Measurements from ENCODE around the gene EXOC7. TPM values are rescaled to one million over a fixed set of nuclear protein-coding genes. Genes with fewer than 3 reads are reported as not detected.
A peak's percentile ranks its signal among the peaks of the same experiment; 100 is the strongest.
"Not testable (repeated sequence)": the region's sequence is repeated elsewhere in the genome, so short reads cannot be mapped to it uniquely, and the experiment has no call there.

EXOC7 gene
- total RNA-seq, 2 experiments from 2014 or later, result 63.3 to 66.0 TPM

DNA sequence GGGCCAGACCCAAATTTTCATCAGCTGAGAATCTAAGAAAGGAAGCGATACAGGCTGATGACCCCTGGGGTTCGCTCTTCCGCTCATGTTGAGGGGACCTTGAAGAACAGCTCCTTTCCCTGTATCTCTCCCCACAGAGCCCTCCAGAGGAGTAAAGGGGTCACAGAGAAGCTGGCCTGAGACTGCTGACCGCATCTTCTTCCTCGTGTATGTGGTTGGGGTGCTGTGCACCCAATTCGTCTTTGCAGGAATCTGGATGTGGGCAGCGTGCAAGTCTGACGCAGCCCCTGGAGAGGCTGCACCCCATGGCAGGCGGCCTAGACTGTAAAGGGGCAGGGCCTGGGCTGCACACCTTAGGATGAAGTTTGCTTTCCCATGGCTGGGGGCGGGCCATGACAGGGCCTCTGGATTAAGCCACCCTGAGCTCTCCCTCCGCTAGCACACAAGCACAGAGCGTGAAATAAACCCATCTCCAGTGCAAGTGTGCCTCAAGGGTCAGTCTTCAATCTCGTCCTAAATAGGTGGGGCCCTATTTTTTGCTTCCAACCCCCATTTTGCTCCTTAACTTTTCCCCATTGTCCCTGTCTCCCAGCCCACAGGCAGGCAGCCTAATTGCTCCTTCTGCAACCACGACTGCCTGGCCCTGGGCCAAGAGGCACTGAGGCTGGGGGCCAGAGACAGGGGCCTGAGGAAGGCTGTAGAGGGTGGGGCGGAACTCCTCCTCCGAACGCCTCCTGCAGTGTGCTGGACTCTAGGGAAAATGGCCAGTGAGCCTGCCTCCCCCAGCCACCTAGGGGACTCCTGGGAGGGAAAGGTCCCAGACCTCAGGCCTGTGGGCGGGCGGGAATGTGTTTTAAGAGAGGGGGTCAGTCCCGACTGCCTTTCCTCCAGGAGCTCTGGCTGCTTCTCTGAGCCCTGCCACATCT lies 21.0 kb downstream of the EXOC7 start:
- DNase-seq, result no peak
- Mint-ChIP-seq H3K9me3 (no peaks in the 10 kb centered on the region), H3K36me3 (peaks cover 4% of the 10 kb centered on the region), H3K27ac (no peak overlapping the region), H3K4me3 (no peak overlapping the region), H3K4me1 (ENCODE audit: low read depth) (peaks cover 16% of the 10 kb centered on the region), H3K27me3 (peaks cover 9% of the 10 kb centered on the region)
- ChIA-PET CTCF (interaction anchor here (1.2 kb wide), 1 partner anchor 68 kb away, joined by 3 read pairs; no protein-coding TSS in a partner anchor), POLR2A (interaction anchor here (0.6 kb wide), 1 partner anchor 224 kb away, joined by 3 read pairs; no protein-coding TSS in a partner anchor)
- intact Hi-C loops (cut with micrococcal nuclease), result no loop called here

DNA sequence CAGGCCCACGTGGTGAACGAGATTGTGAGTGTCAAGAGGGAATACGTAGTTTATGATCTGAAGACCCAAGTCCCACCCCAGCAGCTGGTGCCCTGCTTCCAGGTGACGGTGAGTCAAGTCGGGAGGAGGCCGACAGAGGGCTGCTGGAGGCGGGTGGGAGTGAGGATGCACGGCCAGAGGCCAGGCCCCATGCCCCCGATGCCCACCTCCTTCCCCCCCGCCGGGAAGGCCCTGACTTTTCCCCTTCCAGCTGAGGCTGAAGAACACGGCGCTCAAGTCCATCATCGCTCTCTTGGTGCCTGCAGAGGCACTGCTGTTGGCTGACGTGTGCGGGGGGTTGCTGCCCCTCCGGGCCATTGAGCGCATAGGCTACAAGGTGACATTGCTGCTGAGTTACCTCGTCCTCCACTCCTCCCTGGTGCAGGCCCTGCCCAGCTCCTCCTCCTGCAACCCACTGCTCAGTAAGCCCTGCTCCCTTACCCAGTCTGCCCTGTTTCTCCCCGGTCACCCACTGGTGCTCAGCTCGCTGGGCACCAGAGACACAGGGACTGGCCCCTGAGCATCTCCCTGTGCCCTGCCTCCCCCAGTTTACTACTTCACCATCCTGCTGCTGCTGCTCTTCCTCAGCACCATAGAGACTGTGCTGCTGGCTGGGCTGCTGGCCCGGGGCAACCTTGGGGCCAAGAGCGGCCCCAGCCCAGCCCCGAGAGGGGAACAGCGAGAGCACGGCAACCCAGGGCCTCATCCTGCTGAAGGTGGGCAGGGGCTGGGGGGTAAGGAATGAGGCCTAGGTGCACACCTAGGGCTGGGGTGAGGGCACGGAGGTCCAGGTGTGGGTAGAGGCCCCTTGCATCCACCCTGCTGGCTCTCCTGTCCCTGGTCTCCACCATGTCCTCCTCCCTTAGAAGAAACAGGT lies 22.0 kb downstream of the EXOC7 start:
- no peak overlapping the region for H3K27ac Mint-ChIP-seq
- POLR2A ChIA-PET, result no interaction called here
- peaks cover 18% of the 10 kb centered on the region for H3K27me3 Mint-ChIP-seq
- H3K4me3 Mint-ChIP-seq, result no peak overlapping the region
- intact Hi-C loops (cut with micrococcal nuclease), result no loop called here
- DNase-seq, result no peak
- CTCF ChIA-PET, result interaction anchor here (0.7 to 1.2 kb wide), 3 partner anchors 11 to 198 kb away, joined by 3 to 4 read pairs (median 3); no protein-coding TSS in a partner anchor
- no peaks in the 10 kb centered on the region for H3K9me3 Mint-ChIP-seq
- H3K4me1 Mint-ChIP-seq (ENCODE audit: low read depth), result peaks cover 20% of the 10 kb centered on the region
- peaks cover 4% of the 10 kb centered on the region for H3K36me3 Mint-ChIP-seq

DNA sequence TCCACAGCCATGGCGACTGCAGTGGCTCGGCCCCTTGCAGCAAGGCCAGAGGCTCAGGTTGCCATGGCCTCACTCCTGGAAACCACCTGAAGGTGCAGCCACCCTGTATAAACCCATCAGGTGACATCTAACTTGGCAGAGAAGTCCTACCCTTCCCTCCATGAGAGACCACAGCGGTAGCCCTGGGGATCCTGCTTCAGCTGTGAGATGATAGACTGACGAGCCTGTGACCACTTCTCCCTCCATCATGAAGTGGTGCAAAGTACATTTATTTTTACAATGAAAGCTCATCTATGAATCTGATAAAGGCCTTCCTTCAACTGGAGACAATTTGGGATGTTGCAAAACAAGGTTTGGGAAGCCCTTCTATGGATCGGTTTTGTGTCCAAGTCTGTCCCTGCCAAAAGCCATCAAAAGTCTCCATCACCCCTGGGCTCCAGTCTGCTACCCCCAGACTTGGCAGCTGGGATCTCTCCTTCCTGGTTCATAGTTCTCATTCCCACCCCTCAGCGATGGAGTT lies 22.8 kb downstream of the EXOC7 start:
- CTCF ChIA-PET, result interaction anchor here (0.7 to 2.1 kb wide), 6 partner anchors 10 to 199 kb away, joined by 3 to 9 read pairs (median 3); no protein-coding TSS in a partner anchor
- POLR2A ChIA-PET, result no interaction called here
- H3K27ac Mint-ChIP-seq, result no peak overlapping the region
- H3K27me3 Mint-ChIP-seq, result peaks cover 25% of the 10 kb centered on the region
- peaks cover 26% of the 10 kb centered on the region for H3K4me1 Mint-ChIP-seq (ENCODE audit: low read depth)
- no peak overlapping the region for H3K4me3 Mint-ChIP-seq
- no peak for DNase-seq
- intact Hi-C loops (cut with micrococcal nuclease), result no loop called here
- peaks cover 4% of the 10 kb centered on the region for H3K36me3 Mint-ChIP-seq
- H3K9me3 Mint-ChIP-seq, result no peaks in the 10 kb centered on the region

DNA sequence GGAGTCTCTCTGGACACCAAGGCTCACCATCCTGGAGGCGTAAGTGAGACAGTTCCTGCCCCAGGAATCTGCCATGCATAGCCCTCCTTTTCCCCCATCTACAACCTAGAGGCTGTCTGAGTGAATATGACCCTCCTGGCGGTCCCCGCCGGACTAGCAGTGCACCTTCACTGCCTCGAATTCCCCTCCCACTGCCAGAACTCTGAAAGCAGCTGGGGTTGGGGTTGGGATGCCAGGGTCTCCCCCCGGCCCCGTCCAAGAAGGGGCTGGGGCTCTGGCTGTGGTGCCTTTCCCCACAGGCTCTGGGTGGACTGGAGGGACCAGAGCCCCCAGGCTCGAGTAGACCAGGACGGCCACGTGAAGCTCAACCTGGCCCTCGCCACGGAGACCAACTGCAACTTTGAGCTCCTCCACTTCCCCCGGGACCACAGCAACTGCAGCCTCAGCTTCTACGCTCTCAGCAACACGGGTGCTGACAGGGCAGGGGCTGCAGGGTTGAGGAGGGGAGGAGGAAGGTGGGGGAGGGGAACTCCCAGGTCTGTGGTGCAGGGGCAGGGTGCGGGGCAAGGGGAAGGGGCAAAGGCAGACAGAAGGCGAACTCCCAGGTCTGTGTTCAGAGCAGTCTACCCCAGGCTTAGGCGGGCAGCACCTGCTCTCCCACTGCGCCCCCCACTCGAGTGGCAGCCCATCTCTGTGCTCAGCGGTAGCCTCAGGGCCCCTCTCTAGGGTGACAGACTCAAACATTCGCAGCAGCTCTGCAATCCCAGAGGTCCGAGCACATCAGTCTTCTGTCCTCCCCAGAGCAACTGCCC lies 23.4 kb downstream of the EXOC7 start:
- ChIA-PET POLR2A (interaction anchor here (0.7 to 0.9 kb wide), 2 partner anchors 27 to 1081 kb away, joined by 3 read pairs; no protein-coding TSS in a partner anchor), CTCF (interaction anchor here (0.6 to 2.1 kb wide), 5 partner anchors 23 to 200 kb away, joined by 3 to 9 read pairs (median 4); no protein-coding TSS in a partner anchor)
- no peak for DNase-seq
- Mint-ChIP-seq H3K4me1 (ENCODE audit: low read depth) (peaks cover 32% of the 10 kb centered on the region), H3K9me3 (no peaks in the 10 kb centered on the region), H3K27me3 (peaks cover 31% of the 10 kb centered on the region), H3K4me3 (no peak overlapping the region), H3K36me3 (peaks cover 5% of the 10 kb centered on the region), H3K27ac (no peak overlapping the region)
- intact Hi-C loops (cut with micrococcal nuclease), result loop anchor here (10.0 kb wide), 1 partner anchor 295 kb away; the partner anchor contains the start of gene UNK

DNA sequence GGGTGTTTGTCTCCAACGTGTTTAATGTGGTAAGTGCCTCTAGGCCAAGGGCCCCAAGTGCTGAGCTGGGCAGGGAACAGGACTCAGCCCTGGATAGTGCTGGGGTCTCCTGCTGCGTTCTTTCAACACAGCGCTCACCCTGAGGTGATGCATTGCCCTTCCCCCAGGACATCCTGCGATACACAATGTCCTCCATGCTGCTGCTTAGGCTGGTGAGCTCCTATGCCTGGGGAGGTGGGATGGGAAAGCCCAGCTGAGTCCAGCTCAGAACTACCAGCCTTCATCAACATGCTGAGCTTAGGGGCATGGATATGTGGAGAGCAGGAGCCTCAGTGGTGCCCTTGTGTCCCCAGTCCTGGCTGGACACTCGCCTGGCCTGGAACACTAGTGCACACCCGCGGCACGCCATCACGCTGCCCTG lies 24.0 kb downstream of the EXOC7 start:
- intact Hi-C loops (cut with micrococcal nuclease), result loop anchor here (10.0 kb wide), 1 partner anchor 295 kb away; the partner anchor contains the start of gene UNK
- Mint-ChIP-seq H3K4me3 (no peak overlapping the region), H3K4me1 (ENCODE audit: low read depth) (peaks cover 36% of the 10 kb centered on the region), H3K36me3 (peaks cover 6% of the 10 kb centered on the region), H3K9me3 (no peaks in the 10 kb centered on the region), H3K27me3 (peaks cover 35% of the 10 kb centered on the region), H3K27ac (no peak overlapping the region)
- CTCF ChIA-PET, result interaction anchor here (1.2 to 2.1 kb wide), 3 partner anchors 16 to 80 kb away, joined by 3 to 9 read pairs (median 7); no protein-coding TSS in a partner anchor
- POLR2A ChIA-PET, result interaction anchor here (0.7 to 0.9 kb wide), 2 partner anchors 26 to 1081 kb away, joined by 3 read pairs; no protein-coding TSS in a partner anchor
- no peak for DNase-seq

DNA sequence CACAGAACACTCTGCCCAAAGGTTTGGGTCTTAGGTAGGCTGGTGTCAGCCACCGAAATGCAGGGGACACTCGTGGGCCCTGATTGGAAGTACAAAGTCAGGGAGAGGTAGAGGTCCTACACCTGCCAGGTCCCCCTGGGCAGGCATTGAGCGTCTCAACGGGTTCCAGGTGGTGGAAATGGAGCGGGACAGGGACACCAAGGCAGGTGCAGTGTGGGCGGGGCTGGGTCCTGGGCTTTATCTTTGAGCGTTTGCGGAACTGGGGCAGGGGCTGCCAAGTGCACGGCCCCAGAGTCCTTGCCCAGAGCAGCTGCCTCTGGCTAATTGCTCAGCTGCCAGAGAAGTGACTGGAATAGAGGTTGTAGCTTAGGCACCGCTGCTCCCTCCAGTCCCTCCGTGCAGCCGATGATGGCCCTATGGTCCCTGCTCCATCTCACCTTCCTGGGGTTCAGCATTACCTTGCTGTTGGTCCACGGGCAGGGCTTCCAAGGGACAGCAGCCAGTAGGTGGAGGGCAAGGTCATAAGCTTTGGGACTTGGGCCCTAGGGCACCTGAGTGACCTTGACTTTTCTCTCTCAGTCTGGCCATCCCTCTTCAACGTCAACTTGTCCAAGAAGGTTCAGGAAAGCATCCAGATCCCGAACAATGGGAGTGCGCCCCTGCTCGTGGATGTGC lies 24.6 kb downstream of the EXOC7 start, which contains the start of gene ZACN:
Gene ZACN (plus strand): TSS at position 323 of the 675 bp plus-strand sequence. CDS start 83 bp downstream, at position 406.
- ChIA-PET CTCF (interaction anchor here (1.2 to 2.1 kb wide), 2 partner anchors 16 to 65 kb away, joined by 7 to 9 read pairs; no protein-coding TSS in a partner anchor), POLR2A (interaction anchor here (0.7 kb wide), 1 partner anchor 1080 kb away, joined by 3 read pairs; no protein-coding TSS in a partner anchor)
- Mint-ChIP-seq H3K27me3 (peaks cover 35% of the 10 kb centered on the region), H3K9me3 (no peaks in the 10 kb centered on the region), H3K4me1 (ENCODE audit: low read depth) (peaks cover 36% of the 10 kb centered on the region), H3K36me3 (peaks cover 4% of the 10 kb centered on the region), H3K4me3 (no peak within 1 kb of the TSS), H3K27ac (no peak within 1 kb of the TSS)
- intact Hi-C loops (cut with micrococcal nuclease), result loop anchor here (10.0 kb wide), 1 partner anchor 294 kb away; the partner anchor contains the start of gene UNK
- DNase-seq, result no peak

DNA sequence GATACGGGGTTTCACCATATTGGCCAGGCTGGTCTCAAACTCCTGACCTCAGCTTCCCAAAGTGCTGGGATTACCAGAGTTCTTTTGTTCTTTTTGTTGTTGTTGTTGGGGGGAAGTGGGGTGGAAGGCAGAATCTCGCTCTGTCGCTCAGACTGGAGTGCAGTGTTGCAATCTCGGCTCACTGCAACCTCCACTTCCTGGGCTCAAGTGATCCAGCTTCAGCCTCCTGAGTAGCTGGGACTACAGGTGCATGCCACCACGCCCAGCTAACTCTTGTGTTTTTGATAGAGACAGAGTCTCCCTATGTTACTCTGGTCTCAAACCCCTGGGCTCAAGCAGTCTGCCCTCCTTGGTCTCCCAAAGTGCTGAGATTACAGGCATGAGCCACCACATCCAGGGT lies 25.2 kb downstream of the EXOC7 start:
- H3K27ac Mint-ChIP-seq, POLR2A ChIA-PET, H3K9me3 Mint-ChIP-seq, H3K36me3 Mint-ChIP-seq, H3K4me3 Mint-ChIP-seq, DNase-seq: not testable (repeated sequence)
- peaks cover 38% of the 10 kb centered on the region for H3K27me3 Mint-ChIP-seq
- intact Hi-C loops (cut with micrococcal nuclease), result loop anchor here (10.0 kb wide), 1 partner anchor 294 kb away; the partner anchor contains the start of gene UNK
- CTCF ChIA-PET, result interaction anchor here (0.9 to 2.1 kb wide), 3 partner anchors 15 to 64 kb away, joined by 4 to 9 read pairs (median 7); no protein-coding TSS in a partner anchor
- peaks cover 36% of the 10 kb centered on the region for H3K4me1 Mint-ChIP-seq (ENCODE audit: low read depth)

DNA sequence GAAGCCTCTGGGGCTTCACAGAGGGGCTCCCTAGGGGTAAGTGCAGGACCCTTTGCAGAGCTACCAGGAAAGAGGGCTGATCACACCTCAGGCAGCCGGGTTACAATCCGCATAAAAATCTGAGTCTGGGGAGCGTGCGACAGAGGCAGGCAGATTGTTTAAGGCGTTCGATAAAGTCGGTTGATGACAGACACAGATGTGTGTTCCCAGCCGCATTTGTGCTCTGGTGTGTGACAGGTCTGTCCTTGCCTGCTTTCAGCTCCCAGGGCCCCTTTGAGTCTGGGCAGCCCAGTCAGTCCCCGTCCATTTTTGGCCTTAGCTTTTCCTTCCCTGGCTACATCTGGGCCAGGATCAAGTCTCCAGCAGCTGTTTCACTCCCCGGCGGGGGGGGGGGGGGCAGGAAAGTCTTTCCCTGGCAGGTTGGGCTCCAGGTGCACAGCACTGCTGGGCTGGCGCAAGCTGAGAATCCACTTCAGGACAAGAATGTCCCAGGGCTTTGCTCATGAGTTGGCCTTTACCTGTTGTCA lies 25.9 kb downstream of the EXOC7 start:
- Mint-ChIP-seq H3K27ac (no peak overlapping the region), H3K4me3 (no peak overlapping the region)

DNA sequence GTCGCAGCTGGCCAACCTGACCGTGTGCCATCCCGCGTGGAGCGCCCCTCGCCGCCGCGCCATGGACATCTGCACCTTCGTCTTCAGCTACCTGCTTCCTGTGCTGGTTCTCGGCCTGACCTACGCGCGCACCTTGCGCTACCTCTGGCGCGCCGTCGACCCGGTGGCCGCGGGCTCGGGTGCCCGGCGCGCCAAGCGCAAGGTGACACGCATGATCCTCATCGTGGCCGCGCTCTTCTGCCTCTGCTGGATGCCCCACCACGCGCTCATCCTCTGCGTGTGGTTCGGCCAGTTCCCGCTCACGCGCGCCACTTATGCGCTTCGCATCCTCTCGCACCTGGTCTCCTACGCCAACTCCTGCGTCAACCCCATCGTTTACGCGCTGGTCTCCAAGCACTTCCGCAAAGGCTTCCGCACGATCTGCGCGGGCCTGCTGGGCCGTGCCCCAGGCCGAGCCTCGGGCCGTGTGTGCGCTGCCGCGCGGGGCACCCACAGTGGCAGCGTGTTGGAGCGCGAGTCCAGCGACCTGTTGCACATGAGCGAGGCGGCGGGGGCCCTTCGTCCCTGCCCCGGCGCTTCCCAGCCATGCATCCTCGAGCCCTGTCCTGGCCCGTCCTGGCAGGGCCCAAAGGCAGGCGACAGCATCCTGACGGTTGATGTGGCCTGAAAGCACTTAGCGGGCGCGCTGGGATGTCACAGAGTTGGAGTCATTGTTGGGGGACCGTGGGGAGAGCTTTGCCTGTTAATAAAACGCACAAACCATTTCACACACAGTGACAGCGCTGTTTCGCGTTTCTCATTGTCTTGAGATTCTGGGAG lies 26.6 kb downstream of the EXOC7 start:
- peak; percentile 62 for DNase-seq
- intact Hi-C loops (cut with micrococcal nuclease), result loop anchor here (10.0 kb wide), 1 partner anchor 292 kb away; the partner anchor contains the start of gene UNK
- H3K27me3 Mint-ChIP-seq, result peaks cover 38% of the 10 kb centered on the region
- H3K27ac Mint-ChIP-seq, result no peak overlapping the region
- H3K36me3 Mint-ChIP-seq, result peaks cover 4% of the 10 kb centered on the region
- no peaks in the 10 kb centered on the region for H3K9me3 Mint-ChIP-seq
- H3K4me3 Mint-ChIP-seq, result peak overlapping the region; percentile 40
- ChIA-PET POLR2A (interaction anchor here (0.7 to 1.9 kb wide), 2 partner anchors 13 to 201 kb away, joined by 4 to 6 read pairs; no protein-coding TSS in a partner anchor), CTCF (interaction anchor here (0.7 kb wide), 2 partner anchors 26 to 44 kb away, joined by 3 read pairs; no protein-coding TSS in a partner anchor)
- H3K4me1 Mint-ChIP-seq (ENCODE audit: low read depth), result peaks cover 42% of the 10 kb centered on the region

More for the DNA sequence above, 25.9 kb downstream of the EXOC7 start:
- ChIA-PET CTCF (interaction anchor here (0.7 to 0.9 kb wide), 2 partner anchors 27 to 63 kb away, joined by 3 to 4 read pairs; no protein-coding TSS in a partner anchor), POLR2A (interaction anchor here (0.7 kb wide), 1 partner anchor 202 kb away, joined by 4 read pairs; no protein-coding TSS in a partner anchor)
- no peak for DNase-seq
- Mint-ChIP-seq H3K9me3 (no peaks in the 10 kb centered on the region), H3K4me1 (ENCODE audit: low read depth) (peaks cover 40% of the 10 kb centered on the region), H3K36me3 (peaks cover 4% of the 10 kb centered on the region), H3K27me3 (peaks cover 38% of the 10 kb centered on the region)
- intact Hi-C loops (cut with micrococcal nuclease), result loop anchor here (10.0 kb wide), 1 partner anchor 293 kb away; the partner anchor contains the start of gene UNK

All from activated CD4-positive, alpha-beta memory T cell treated with anti-CD3 and anti-CD28 coated beads for 36 hours (primary cell).